IMR-90 (cell line): ENCODE data around the gene ECE2. TPM values are rescaled to one million over a fixed set of nuclear protein-coding genes. Genes with fewer than 3 reads are reported as not detected.
A peak's percentile ranks its signal among the peaks of the same experiment; 100 is the strongest.

Experiments
- ATAC-seq: fragments of 200-7000 bp; cut with Tn5 transposase; 2 replicates; pipeline ENCODE4 v1.9.1; 2020; ENCODE audit warnings: low read depth, mild to moderate bottlenecking, moderate library complexity
- BruUV-seq: library from RNA; stranded (reverse); fragments of 400-500 nt; replicated peaks from 2 replicates; lab custom pipeline; 2021; lab: Mats Ljungman, UMichigan
- CTCF ChIA-PET: fragments of 300-600 bp; formaldehyde crosslinking; extraction: SDS; loops from one replicate; lab custom pipeline; 2021; ENCODE audit warnings: antibody characterized with exemption; lab: Yijun Ruan, JAX
- POLR2A ChIA-PET: fragments of 300-600 bp; sonication (Branson Sonifier 250); formaldehyde crosslinking; loops from one replicate; lab custom pipeline; 2022; ENCODE audit warnings: antibody characterized with exemption; ENCODE audit not compliant: unreplicated experiment; lab: Charles Lee
- DNase-seq: peaks from one replicate; pipeline ENCODE4 v3.0.0; 2013
- H2AFZ ChIP-seq: replicated peaks from 2 replicates; pipeline ENCODE3; 2013; ENCODE audit warnings: low read length, mild to moderate bottlenecking; ENCODE audit not compliant: poor library complexity
- H2AK5ac ChIP-seq: 2 replicates; pipeline ENCODE4 v1.6.1; 2013; ENCODE audit warnings: low read depth, low read length, inconsistent platforms
- H2AK9ac ChIP-seq: replicated peaks from 2 replicates; pipeline ENCODE3; 2013; ENCODE audit warnings: mild to moderate bottlenecking, low read depth, low read length, moderate library complexity; ENCODE audit not compliant: poor library complexity
- H2BK120ac ChIP-seq: 2 replicates; pipeline ENCODE4 v1.6.1; 2013; ENCODE audit warnings: low read depth, low read length, inconsistent platforms
- H2BK15ac ChIP-seq: 3 replicates; pipeline ENCODE4 v1.6.1; 2013; ENCODE audit warnings: low read depth, low read length, inconsistent platforms
- H2BK20ac ChIP-seq: 2 replicates; pipeline ENCODE4 v1.6.1; 2013; ENCODE audit warnings: low read depth, mild to moderate bottlenecking, inconsistent platforms, low read length, moderate library complexity
- H2BK5ac ChIP-seq: 2 replicates; pipeline ENCODE4 v1.6.1; 2013; ENCODE audit warnings: mild to moderate bottlenecking, low read depth, low read length, inconsistent platforms; ENCODE audit not compliant: poor library complexity, severe bottlenecking
- H3K14ac ChIP-seq: replicated peaks from 2 replicates; pipeline ENCODE4 v1.6.1; 2013; ENCODE audit warnings: low read depth, low read length, inconsistent platforms
- H3K18ac ChIP-seq: 2 replicates; pipeline ENCODE4 v1.6.1; 2013; ENCODE audit warnings: low read depth, low read length, control low read depth
- H3K23ac ChIP-seq: 2 replicates; pipeline ENCODE4 v1.6.1; 2013; ENCODE audit warnings: low read depth, low read length, inconsistent platforms
- H3K27ac ChIP-seq: 2 replicates; pipeline ENCODE4 v1.5.1; 2013; ENCODE audit warnings: mild to moderate bottlenecking, control low read depth, low read length; ENCODE audit not compliant: insufficient read depth
- H3K27me3 ChIP-seq: 2 replicates; pipeline ENCODE4 v1.6.1; 2013; ENCODE audit warnings: low read length; ENCODE audit not compliant: control insufficient read depth, insufficient read depth
- H3K36me3 ChIP-seq: 2 replicates; pipeline ENCODE4 v1.6.1; 2013; ENCODE audit warnings: low read length, mixed read lengths; ENCODE audit not compliant: control insufficient read depth, insufficient read depth
- H3K4ac ChIP-seq: 2 replicates; pipeline ENCODE4 v1.6.1; 2013; ENCODE audit warnings: low read depth, low read length, inconsistent platforms
- H3K4me1 ChIP-seq: 2 replicates; pipeline ENCODE4 v1.6.1; 2013; ENCODE audit warnings: low read length, mixed read lengths; ENCODE audit not compliant: control insufficient read depth, insufficient read depth
- H3K4me2 ChIP-seq: 2 replicates; pipeline ENCODE4 v1.6.1; 2013; ENCODE audit warnings: low read depth, mild to moderate bottlenecking, control low read depth, low read length, moderate library complexity
- H3K4me3 ChIP-seq: 2 replicates; pipeline ENCODE4 v1.5.1; 2013; ENCODE audit warnings: low read depth, mild to moderate bottlenecking, control low read depth, low read length, moderate library complexity; ENCODE audit not compliant: insufficient read depth
- H3K56ac ChIP-seq: 2 replicates; pipeline ENCODE4 v1.6.1; 2013; ENCODE audit warnings: low read length, inconsistent platforms; ENCODE audit not compliant: insufficient read depth; ENCODE audit errors: extremely low read depth
- H3K79me1 ChIP-seq, 2 experiments: 2 replicates each; pipeline ENCODE4 v1.6.1; 2013; ENCODE audit warnings: low read length in 2 of 2, inconsistent platforms in 1 of 2, low read depth in 1 of 2
- H3K9ac ChIP-seq: 2 replicates; pipeline ENCODE4 v1.6.1; 2013; ENCODE audit warnings: low read depth, low read length, control low read depth
- H3K9me1 ChIP-seq: 2 replicates; pipeline ENCODE4 v1.6.1; 2013; ENCODE audit warnings: low read length, inconsistent platforms; ENCODE audit not compliant: insufficient read depth
- H3K9me3 ChIP-seq: 2 replicates; pipeline ENCODE4 v1.6.1; 2013; ENCODE audit warnings: low read length; ENCODE audit not compliant: control insufficient read depth, insufficient read depth
- H4K20me1 ChIP-seq: 2 replicates; pipeline ENCODE4 v1.6.1; 2013; ENCODE audit warnings: low read length, inconsistent platforms; ENCODE audit not compliant: insufficient read depth
- H4K5ac ChIP-seq: 2 replicates; pipeline ENCODE4 v1.6.1; 2013; ENCODE audit warnings: mild to moderate bottlenecking, low read depth, low read length, control low read depth
- H4K8ac ChIP-seq, 2 experiments: 2 replicates each; pipeline ENCODE4 v1.6.1; 2013; ENCODE audit warnings: low read depth in 2 of 2, low read length in 2 of 2, control low read depth in 1 of 2, inconsistent platforms in 1 of 2
- H4K91ac ChIP-seq: 2 replicates; pipeline ENCODE4 v1.6.1; 2013; ENCODE audit warnings: low read depth, low read length, inconsistent platforms; ENCODE audit not compliant: insufficient read depth
- CEBPB ChIP-seq: IDR thresholded peaks from 2 replicates; pipeline ENCODE4 v1.6.1; 2012; ENCODE audit warnings: low read depth, low read length, improper control_type of control experiment
- CHD1 ChIP-seq: IDR thresholded peaks from 2 replicates; pipeline ENCODE4 v1.6.1; 2012; ENCODE audit warnings: low read depth, low read length, improper control_type of control experiment
- FOS ChIP-seq: fragments of 150-350 bp; IDR thresholded peaks from 2 replicates; pipeline ENCODE4 v1.6.1; 2016; ENCODE audit warnings: low read depth, low read length
- MAFK ChIP-seq: IDR thresholded peaks from 2 replicates; pipeline ENCODE4 v1.6.1; 2012; ENCODE audit warnings: low read depth, low read length, improper control_type of control experiment
- MAZ ChIP-seq: IDR thresholded peaks from 2 replicates; pipeline ENCODE4 v1.6.1; 2012; ENCODE audit warnings: low read depth, mild to moderate bottlenecking, low read length, improper control_type of control experiment, moderate library complexity, borderline replicate concordance
- NFE2L2 ChIP-seq: fragments of 150-350 bp; IDR thresholded peaks from 2 replicates; pipeline ENCODE4 v1.6.1; 2016; ENCODE audit warnings: low read depth, mild to moderate bottlenecking, low read length
- SMC3 ChIP-seq: fragments of 150-350 bp; IDR thresholded peaks from 2 replicates; pipeline ENCODE4 v1.6.1; 2016; ENCODE audit warnings: low read depth, mild to moderate bottlenecking, antibody characterized with exemption, low read length, moderate library complexity
- USF2 ChIP-seq: fragments of 150-350 bp; IDR thresholded peaks from 2 replicates; pipeline ENCODE4 v1.6.1; 2017; ENCODE audit warnings: mild to moderate bottlenecking, antibody characterized with exemption, low read length, low read depth
- WGBS, 2 experiments: methylation state at CpG; one replicate each; pipeline versions ENCODE4 v1.1.5 to v1.1.7; 2013; ENCODE audit warnings: missing lambda C conversion rate in 2 of 2; ENCODE audit not compliant: insufficient read length in 1 of 2; ENCODE audit errors: extremely low coverage in 2 of 2; 5-methylcytosine and 5-hydroxymethylcytosine counted together
- dilution Hi-C: fragments of 300-500 bp; cut with HindIII; formaldehyde crosslinking; loops from one replicate; pipeline ENCODE4 v1.14.3; 2018; ENCODE audit warnings: low sequenced_read_pairs; ENCODE audit not compliant: unreplicated experiment
- in situ Hi-C: fragments of 300-500 bp; cut with MboI; formaldehyde crosslinking; loops from 3 replicates; pipeline ENCODE4 v1.14.3; 2019; ENCODE audit warnings: low sequenced_read_pairs, inconsistent platforms, mixed read lengths
- intact Hi-C: fragments of 100-400 bp; cut with micrococcal nuclease; formaldehyde crosslinking; loops from 2 replicates; pipeline ENCODE4 v1.10.0; 2022
- polyA plus RNA-seq, 3 experiments: library from polyadenylated mRNA; depleted of rRNA; stranded (reverse); fragments of >200 nt; gene quantifications; 2 replicates each; pipeline ENCODE4 v1.2.3, GENCODE V29; 2012; ENCODE audit warnings: low replicate concordance in 1 of 3
- total RNA-seq: library from RNA; depleted of rRNA; stranded (reverse); fragments of >200 nt; gene quantifications from 2 replicates; pipeline ENCODE4 v1.2.3, GENCODE V29; 2012
- TF ChIP-seq, protein P1 (sequence below): fragments of 150-350 bp; IDR thresholded peaks from 2 replicates; pipeline ENCODE4 v1.6.1; 2016; ENCODE audit warnings: low read depth, mild to moderate bottlenecking, low read length, moderate library complexity, borderline replicate concordance

Gene ECE2
- total and polyA plus RNA-seq, 2 of the 4 experiments (the other 2 are of a cell fraction): not detected

DNA sequence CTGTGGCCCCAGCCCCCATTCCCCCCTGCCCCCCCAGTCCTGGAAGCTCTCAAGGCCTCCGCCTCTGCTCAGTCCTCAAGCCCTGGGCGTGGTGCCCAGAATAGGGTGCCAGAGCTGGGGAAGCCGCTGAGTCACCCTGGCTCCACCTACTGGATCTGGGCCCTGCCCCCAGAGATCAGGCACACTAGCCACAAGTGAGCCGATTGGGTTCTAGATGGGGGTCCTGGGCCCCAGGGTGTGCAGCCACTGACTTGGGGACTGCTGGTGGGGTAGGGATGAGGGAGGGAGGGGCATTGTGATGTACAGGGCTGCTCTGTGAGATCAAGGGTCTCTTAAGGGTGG lies 44.3 kb downstream of the ECE2 start:
- peak; percentile 97 for DNase-seq
- peak overlapping the region; percentile 80 for H3K4ac ChIP-seq
- no peak overlapping the region for H2BK20ac ChIP-seq
- CTCF ChIA-PET: interaction anchor here (0.9 to 1.1 kb wide), 2 partner anchors 19 to 170 kb away, joined by 3 to 8 read pairs; no protein-coding TSS in a partner anchor
- no peak overlapping the region for H2BK120ac ChIP-seq
- no CpG with 5 or more reads among the region's 4 CpGs for WGBS, 2 experiments
- H3K4me1 ChIP-seq: peaks cover 25% of the 10 kb centered on the region
- peak overlapping the region; percentile 75 for H3K27ac ChIP-seq
- H2AK5ac ChIP-seq: peak overlapping the region; percentile 85
- peak; percentile 87 for ATAC-seq
- H2BK5ac ChIP-seq: peak overlapping the region; percentile 66
- H3K9ac ChIP-seq: no peak overlapping the region
- H3K18ac ChIP-seq: no peak overlapping the region; the same call in 1 of the 2 replicates
- peak overlapping the region; percentile 86 for H2AK9ac ChIP-seq
- H4K5ac ChIP-seq: no peak overlapping the region
- H4K20me1 ChIP-seq: peaks cover 98% of the 10 kb centered on the region
- no peak overlapping the region for H4K91ac ChIP-seq
- peaks cover 38% of the 10 kb centered on the region for H3K9me1 ChIP-seq
- POLR2A ChIA-PET: interaction anchor here (0.7 to 0.8 kb wide), 2 partner anchors 8 to 144 kb away, joined by 3 read pairs; no protein-coding TSS in a partner anchor
- H3K23ac ChIP-seq: no peak overlapping the region
- TF ChIP-seq CEBPB (no peak), CHD1 (no peak), MAZ (peak; percentile 50; the same call in 1 of the 2 replicates), USF2 (no peak), MAFK (no peak), SMC3 (no peak), FOS (peak; percentile 65; the same call in 1 of the 2 replicates), NFE2L2 (peak; percentile 71)
- TF ChIP-seq, protein P1, sequence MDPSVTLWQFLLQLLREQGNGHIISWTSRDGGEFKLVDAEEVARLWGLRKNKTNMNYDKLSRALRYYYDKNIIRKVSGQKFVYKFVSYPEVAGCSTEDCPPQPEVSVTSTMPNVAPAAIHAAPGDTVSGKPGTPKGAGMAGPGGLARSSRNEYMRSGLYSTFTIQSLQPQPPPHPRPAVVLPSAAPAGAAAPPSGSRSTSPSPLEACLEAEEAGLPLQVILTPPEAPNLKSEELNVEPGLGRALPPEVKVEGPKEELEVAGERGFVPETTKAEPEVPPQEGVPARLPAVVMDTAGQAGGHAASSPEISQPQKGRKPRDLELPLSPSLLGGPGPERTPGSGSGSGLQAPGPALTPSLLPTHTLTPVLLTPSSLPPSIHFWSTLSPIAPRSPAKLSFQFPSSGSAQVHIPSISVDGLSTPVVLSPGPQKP: no peak
- H4K8ac ChIP-seq: no peak overlapping the region; a peak in 1 of 4 replicates
- H2BK15ac ChIP-seq: no peak overlapping the region
- intact Hi-C loops: no loop called here
- in situ Hi-C loops: no loop called here
- dilution Hi-C loops: no loop called here
- no peaks in the 10 kb centered on the region for H3K9me3 ChIP-seq
- peaks cover 68% of the 10 kb centered on the region for H3K36me3 ChIP-seq
- H3K27me3 ChIP-seq: no peaks in the 10 kb centered on the region
- H3K56ac ChIP-seq: no peak overlapping the region
- peak overlapping the region; percentile 75 for H3K4me2 ChIP-seq
- peaks cover 31 to 76% of the 10 kb centered on the region in 2 experiments for H3K79me1 ChIP-seq
- peak overlapping the region; percentile 40 for H2AFZ ChIP-seq
- 0 out of 2 replicates have a peak overlapping the region, but pooled peaks have one; percentile 37 for H3K14ac ChIP-seq
- H3K4me3 ChIP-seq: no peak overlapping the region
- BruUV-seq: no TSS peak
